Central memory CD8-positive, alpha-beta T cell (primary cell): ENCODE measurements around the gene ACTN4.

Source experiments
- ATAC-seq: fragments of 150-1000 bp; cut with Tn5 transposase; replicated peaks from 2 replicates; pipeline ENCODE4 v1.10.0; 2022; ENCODE audit warnings: mild to moderate bottlenecking, moderate FRiP score, moderate number of reproducible peaks; ENCODE audit not compliant: poor library complexity, severe bottlenecking; ENCODE audit errors: extremely low read depth
- DNase-seq, 2 donors: peaks; one replicate each; pipeline ENCODE4 v3.0.0; 2021; ENCODE audit warnings: low spot score in 2 of 2
- H3K27ac Mint-ChIP-seq: one replicate; pipeline ENCODE4 v1.8.0; 2022; ENCODE audit warnings: low read depth, mild to moderate bottlenecking, moderate library complexity, mixed read lengths
- H3K27me3 Mint-ChIP-seq: one replicate; pipeline ENCODE4 v1.8.0; 2022; ENCODE audit warnings: mixed read lengths
- H3K36me3 Mint-ChIP-seq: one replicate; pipeline ENCODE4 v1.8.0; 2022; ENCODE audit warnings: mild to moderate bottlenecking, moderate library complexity, mixed read lengths; ENCODE audit not compliant: insufficient read depth
- H3K4me1 Mint-ChIP-seq: one replicate; pipeline ENCODE4 v1.8.0; 2022; ENCODE audit warnings: mixed read lengths
- H3K4me3 Mint-ChIP-seq: one replicate; pipeline ENCODE4 v1.8.0; 2022; ENCODE audit warnings: mild to moderate bottlenecking, moderate library complexity, mixed read lengths
- H3K9me3 Mint-ChIP-seq: one replicate; pipeline ENCODE4 v1.8.0; 2022; ENCODE audit warnings: mixed read lengths

The ACTN4 gene

GRCh38 chr19:38709119-38709518 is 61.7 kb downstream of the ACTN4 start:
- no peak overlapping the region for H3K27ac Mint-ChIP-seq
- peaks cover 32% of the 10 kb centered on the region for H3K36me3 Mint-ChIP-seq
- H3K4me1 Mint-ChIP-seq = peaks cover 15% of the 10 kb centered on the region
- no peak for ATAC-seq
- DNase-seq = no peak
- H3K9me3 Mint-ChIP-seq = no peaks in the 10 kb centered on the region
- no peak overlapping the region for H3K4me3 Mint-ChIP-seq
- no peaks in the 10 kb centered on the region for H3K27me3 Mint-ChIP-seq

- Mint-ChIP-seq H3K36me3 (peaks cover 29% of the 10 kb centered on the region), H3K27ac (peak overlapping the region; percentile 2), H3K4me3 (no peak overlapping the region), H3K9me3 (no peaks in the 10 kb centered on the region), H3K4me1 (peaks cover 11% of the 10 kb centered on the region), H3K27me3 (no peaks in the 10 kb centered on the region)
- ATAC-seq (no peak), DNase-seq (no peak)
Observed at GRCh38 chr19:38709671-38710415, 62.4 kb downstream of the ACTN4 start.

DNA sequence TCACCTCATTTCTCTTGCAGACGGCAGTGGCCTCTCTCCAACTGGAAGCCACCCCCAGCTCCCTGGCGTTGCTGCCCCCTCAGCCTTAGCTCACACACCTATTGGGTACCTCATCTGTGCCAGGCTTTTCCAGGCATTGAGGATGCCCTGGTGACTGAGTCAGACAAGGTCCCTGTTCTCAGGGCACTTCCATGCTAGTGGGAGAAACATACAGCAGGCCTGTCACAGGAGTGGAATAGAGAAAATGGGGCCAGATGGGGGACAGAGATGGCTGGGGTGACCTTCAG is 62.9 kb downstream of the ACTN4 start:
- ATAC-seq = no peak
- Mint-ChIP-seq H3K9me3 (no peaks in the 10 kb centered on the region), H3K36me3 (peaks cover 32% of the 10 kb centered on the region), H3K27ac (peak overlapping the region; percentile 2), H3K4me1 (peaks cover 11% of the 10 kb centered on the region), H3K4me3 (no peak overlapping the region), H3K27me3 (no peaks in the 10 kb centered on the region)
- no peak for DNase-seq

DNA sequence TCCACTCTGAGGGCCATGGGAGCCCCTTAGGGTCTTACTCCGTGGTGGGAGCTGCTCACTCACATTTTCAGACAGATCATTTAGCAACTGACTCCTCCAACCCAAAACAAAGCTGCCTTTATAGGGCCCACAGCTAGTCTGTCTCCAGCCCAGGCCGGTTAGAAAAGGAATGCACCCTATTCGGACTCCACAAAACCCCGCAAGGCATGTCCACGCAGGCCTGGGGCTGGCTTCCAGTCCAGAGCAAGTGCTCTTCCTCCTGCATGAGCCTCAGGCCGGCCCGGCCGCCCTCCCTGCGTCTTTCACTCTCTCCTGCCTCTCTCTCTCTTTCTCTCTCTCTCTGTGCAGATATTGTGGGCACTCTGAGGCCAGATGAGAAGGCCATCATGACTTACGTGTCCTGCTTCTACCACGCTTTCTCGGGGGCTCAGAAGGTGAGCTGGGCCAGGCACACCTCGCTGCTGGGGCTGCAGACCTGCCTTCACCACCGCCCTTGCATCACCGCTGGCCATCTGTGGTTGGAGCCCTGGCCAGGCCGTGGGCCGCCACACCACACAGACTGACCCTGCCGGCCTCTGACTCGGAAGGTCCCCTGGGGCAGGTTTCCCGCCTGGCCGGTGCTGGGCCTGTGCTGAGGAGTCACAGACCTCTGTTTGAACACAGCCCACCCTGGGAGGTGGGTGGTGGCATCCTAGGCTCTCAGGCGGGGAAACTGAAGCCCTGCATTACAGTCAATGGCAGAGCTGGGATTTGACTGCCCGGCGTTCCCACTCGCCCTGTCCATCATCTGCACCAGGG is 63.7 kb downstream of the ACTN4 start:
- H3K36me3 Mint-ChIP-seq = peaks cover 30% of the 10 kb centered on the region
- no peak overlapping the region for H3K4me3 Mint-ChIP-seq
- ATAC-seq (no peak), DNase-seq (no peak)
- H3K27me3 Mint-ChIP-seq = no peaks in the 10 kb centered on the region
- no peaks in the 10 kb centered on the region for H3K9me3 Mint-ChIP-seq
- H3K27ac Mint-ChIP-seq = peak overlapping the region; percentile 2
- H3K4me1 Mint-ChIP-seq = peaks cover 11% of the 10 kb centered on the region

DNA sequence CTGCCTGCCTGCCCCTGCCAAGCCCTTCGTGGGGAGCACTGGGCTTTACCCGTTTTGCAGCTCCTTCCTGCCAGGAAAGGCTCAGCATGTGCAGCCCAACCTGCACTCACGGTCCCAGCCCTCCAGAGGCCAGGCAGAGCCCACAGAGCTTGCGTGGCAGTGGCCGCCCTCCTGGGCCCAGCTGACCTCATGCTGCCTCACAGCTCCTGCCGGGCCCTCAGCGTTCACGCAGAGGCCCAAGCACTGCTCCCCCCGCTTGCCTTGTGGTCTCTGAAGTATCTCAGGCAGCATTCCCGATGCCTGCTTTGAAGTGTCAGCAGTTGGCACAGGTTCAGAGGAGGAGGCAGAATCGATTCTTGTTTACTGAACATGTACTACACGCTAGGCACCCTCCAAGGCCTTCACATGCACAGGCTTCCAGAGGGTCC is 64.3 kb downstream of the ACTN4 start:
- no peak for ATAC-seq
- no peak for DNase-seq
- H3K9me3 Mint-ChIP-seq = no peaks in the 10 kb centered on the region
- no peaks in the 10 kb centered on the region for H3K27me3 Mint-ChIP-seq
- H3K4me3 Mint-ChIP-seq = no peak overlapping the region
- H3K36me3 Mint-ChIP-seq = peaks cover 29% of the 10 kb centered on the region
- H3K4me1 Mint-ChIP-seq = peaks cover 11% of the 10 kb centered on the region
- no peak overlapping the region for H3K27ac Mint-ChIP-seq

DNA sequence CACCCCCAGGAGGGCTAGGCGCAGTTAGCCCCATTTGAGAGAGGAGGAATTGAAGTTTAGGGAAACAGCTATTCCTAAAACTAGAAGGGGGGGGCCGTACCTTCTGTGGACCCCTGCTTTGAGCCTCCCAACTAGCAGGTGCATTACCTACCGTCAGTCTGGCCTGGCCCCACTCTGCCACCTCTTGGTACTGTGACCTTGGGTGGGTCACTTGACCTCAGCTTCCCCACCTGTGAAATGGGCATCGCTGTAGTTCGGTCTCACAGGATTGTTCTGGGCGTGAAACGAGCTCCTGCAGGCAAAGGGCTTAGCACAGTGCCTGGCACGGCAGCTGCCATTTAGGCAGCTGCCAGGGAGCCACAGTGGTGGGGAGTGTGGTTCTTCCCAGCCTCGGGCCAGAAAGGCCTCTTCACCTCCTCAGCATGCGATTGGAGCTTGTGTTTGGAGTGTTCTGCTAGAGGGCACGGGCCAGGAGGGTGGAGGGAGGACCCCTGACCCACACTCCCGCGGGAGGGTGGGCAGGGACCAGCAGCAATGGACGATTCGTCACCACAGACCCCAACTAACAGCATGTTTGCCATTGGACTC is 64.8 kb downstream of the ACTN4 start:
- ATAC-seq (no peak), DNase-seq (no peak)
- Mint-ChIP-seq H3K4me3 (no peak overlapping the region), H3K27me3 (no peaks in the 10 kb centered on the region), H3K27ac (no peak overlapping the region), H3K4me1 (peaks cover 11% of the 10 kb centered on the region), H3K36me3 (peaks cover 29% of the 10 kb centered on the region), H3K9me3 (no peaks in the 10 kb centered on the region)

GRCh38 chr19:38713227-38713649 is 65.8 kb downstream of the ACTN4 start:
- Mint-ChIP-seq H3K4me3 (no peak overlapping the region), H3K27me3 (no peaks in the 10 kb centered on the region), H3K27ac (peak overlapping the region; percentile 88), H3K9me3 (no peaks in the 10 kb centered on the region), H3K4me1 (peaks cover 9% of the 10 kb centered on the region), H3K36me3 (peaks cover 35% of the 10 kb centered on the region)
- ATAC-seq (no peak), DNase-seq (no peak)

GRCh38 chr19:38713865-38714264 is 66.4 kb downstream of the ACTN4 start:
- Mint-ChIP-seq H3K4me1 (peaks cover 5% of the 10 kb centered on the region), H3K36me3 (peaks cover 37% of the 10 kb centered on the region), H3K9me3 (no peaks in the 10 kb centered on the region), H3K27ac (peak overlapping the region; percentile 88), H3K27me3 (no peaks in the 10 kb centered on the region), H3K4me3 (no peak overlapping the region)
- no peak for ATAC-seq
- no peak for DNase-seq

DNA sequence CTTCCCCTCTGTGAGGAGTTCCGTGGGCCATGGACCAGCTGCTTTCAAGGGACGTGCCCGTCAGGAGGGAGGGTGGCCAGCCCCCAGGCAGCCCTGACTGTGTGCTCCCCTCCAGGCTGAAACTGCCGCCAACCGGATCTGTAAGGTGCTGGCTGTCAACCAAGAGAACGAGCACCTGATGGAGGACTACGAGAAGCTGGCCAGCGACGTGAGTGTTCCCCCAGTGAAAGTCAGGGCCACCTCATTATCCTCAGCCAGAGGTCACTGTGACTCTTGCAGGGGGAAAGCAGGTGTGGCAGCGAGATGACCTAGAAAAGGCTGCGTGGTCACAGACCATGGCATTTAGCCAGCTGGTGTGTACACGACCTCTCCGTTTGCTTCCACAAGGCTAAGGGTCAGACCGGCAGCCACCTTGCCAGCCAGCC is 66.9 kb downstream of the ACTN4 start:
- H3K27me3 Mint-ChIP-seq = no peaks in the 10 kb centered on the region
- ATAC-seq = no peak
- no peaks in the 10 kb centered on the region for H3K9me3 Mint-ChIP-seq
- peaks cover 5% of the 10 kb centered on the region for H3K4me1 Mint-ChIP-seq
- no peak for DNase-seq
- H3K36me3 Mint-ChIP-seq = peaks cover 37% of the 10 kb centered on the region
- H3K4me3 Mint-ChIP-seq = no peak overlapping the region
- H3K27ac Mint-ChIP-seq = no peak overlapping the region

DNA sequence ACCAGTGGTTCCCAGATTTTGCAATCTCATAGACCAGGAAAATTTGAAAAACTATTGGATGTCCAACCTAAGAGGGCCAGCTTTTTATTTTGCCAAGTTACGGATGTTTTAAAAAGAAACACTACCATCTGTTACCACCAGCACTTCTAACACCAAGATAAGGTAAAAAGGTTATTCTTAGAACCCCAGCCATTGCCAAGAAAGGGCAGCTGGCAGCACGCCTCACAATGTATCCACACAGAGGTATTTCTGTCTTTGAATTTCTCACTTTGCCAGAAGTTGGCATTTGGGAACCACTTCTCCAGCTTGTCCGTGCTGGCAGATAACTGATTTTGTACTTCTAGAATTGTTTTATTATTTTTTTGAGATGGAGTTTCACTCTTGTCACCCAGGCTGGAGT is 68.1 kb downstream of the ACTN4 start:
- H3K27me3 Mint-ChIP-seq = no peaks in the 10 kb centered on the region
- peaks cover 32% of the 10 kb centered on the region for H3K36me3 Mint-ChIP-seq
- H3K4me3 Mint-ChIP-seq = no peak overlapping the region
- H3K9me3 Mint-ChIP-seq = no peaks in the 10 kb centered on the region
- DNase-seq (no peak), ATAC-seq (no peak)
- H3K27ac Mint-ChIP-seq = no peak overlapping the region
- H3K4me1 Mint-ChIP-seq = peaks cover 5% of the 10 kb centered on the region

- no peaks in the 10 kb centered on the region for H3K9me3 Mint-ChIP-seq
- DNase-seq = no peak
- no peak overlapping the region for H3K4me3 Mint-ChIP-seq
- no peak overlapping the region for H3K27ac Mint-ChIP-seq
- no peaks in the 10 kb centered on the region for H3K27me3 Mint-ChIP-seq
- peaks cover 31% of the 10 kb centered on the region for H3K36me3 Mint-ChIP-seq
- ATAC-seq = no peak
- H3K4me1 Mint-ChIP-seq = peaks cover 5% of the 10 kb centered on the region
Observed at GRCh38 chr19:38717051-38717450, 69.6 kb downstream of the ACTN4 start.

- no peaks in the 10 kb centered on the region for H3K9me3 Mint-ChIP-seq
- peaks cover 29% of the 10 kb centered on the region for H3K36me3 Mint-ChIP-seq
- peaks cover 5% of the 10 kb centered on the region for H3K4me1 Mint-ChIP-seq
- DNase-seq (no peak), ATAC-seq (no peak)
- no peak overlapping the region for H3K27ac Mint-ChIP-seq
- H3K27me3 Mint-ChIP-seq = no peaks in the 10 kb centered on the region
- H3K4me3 Mint-ChIP-seq = no peak overlapping the region
Observed at GRCh38 chr19:38717855-38718254, 70.4 kb downstream of the ACTN4 start.
